IPS DF 6.9 (cell line): ENCODE results near the gene NAA11.

Experiments used
- DNase-seq: peaks from one replicate; pipeline ENCODE4 v3.0.0-alpha.2; 2013; ENCODE audit warnings: low read depth, low spot score
- H3K27ac ChIP-seq: one replicate; pipeline ENCODE4 v1.5.1; 2013; ENCODE audit warnings: low read length, control low read depth
- H3K27me3 ChIP-seq: 2 replicates; pipeline ENCODE4 v1.6.1; 2013; ENCODE audit warnings: mild to moderate bottlenecking, low read length; ENCODE audit not compliant: control insufficient read depth, insufficient read depth
- H3K36me3 ChIP-seq: 2 replicates; pipeline ENCODE4 v1.6.1; 2013; ENCODE audit warnings: low read length; ENCODE audit not compliant: control insufficient read depth, insufficient read depth
- H3K4me1 ChIP-seq: 2 replicates; pipeline ENCODE4 v1.6.1; 2013; ENCODE audit warnings: low read length; ENCODE audit not compliant: control insufficient read depth, insufficient read depth
- H3K4me3 ChIP-seq: 2 replicates; pipeline ENCODE4 v1.5.1; 2013; ENCODE audit warnings: mild to moderate bottlenecking, low read length
- H3K9me3 ChIP-seq: 2 replicates; pipeline ENCODE4 v1.6.1; 2013; ENCODE audit warnings: low read length, inconsistent platforms; ENCODE audit not compliant: control insufficient read depth, insufficient read depth
- WGBS: extraction: QIAGEN DNeasy Blood & Tissue Kit; methylation state at CpG from one replicate; pipeline ENCODE4 v1.1.7; 2013; ENCODE audit warnings: mixed read lengths, missing lambda C conversion rate; ENCODE audit not compliant: insufficient read length, insufficient coverage; 5-methylcytosine and 5-hydroxymethylcytosine counted together

The NAA11 gene

GRCh38 chr4:79325864-79326328, at the start of gene NAA11:
TSS of gene NAA11 (minus strand) at chr4:79326061. CDS start at chr4:79325877, 184 bp downstream.
- H3K4me1 ChIP-seq = no peaks in the 10 kb centered on the region
- no peaks in the 10 kb centered on the region for H3K36me3 ChIP-seq
- no peaks in the 10 kb centered on the region for H3K27me3 ChIP-seq
- DNase-seq = no peak
- no peak within 1 kb of the TSS for H3K27ac ChIP-seq
- H3K4me3 ChIP-seq = no peak within 1 kb of the TSS
- no CpG with 5 or more reads among the region's 19 CpGs for WGBS
- no peaks in the 10 kb centered on the region for H3K9me3 ChIP-seq

- Histone ChIP-seq H3K27me3 (no peaks in the 10 kb centered on the region; the same call in 1 of the 2 replicates), H3K27ac (no peak overlapping the region), H3K4me1 (no peaks in the 10 kb centered on the region), H3K36me3 (no peaks in the 10 kb centered on the region), H3K4me3 (no peak overlapping the region), H3K9me3 (no peaks in the 10 kb centered on the region)
- DNase-seq = no peak
- WGBS = no CpG with 5 or more reads among the region's 2 CpGs
Observed at GRCh38 chr4:79370026-79370425, 44.2 kb upstream of the NAA11 start.

GRCh38 chr4:79367096-79367495, 41.2 kb upstream of the NAA11 start:
- Histone ChIP-seq H3K9me3 (no peaks in the 10 kb centered on the region), H3K27me3 (no peaks in the 10 kb centered on the region; the same call in 1 of the 2 replicates), H3K4me1 (no peaks in the 10 kb centered on the region), H3K36me3 (no peaks in the 10 kb centered on the region), H3K4me3 (no peak overlapping the region), H3K27ac (no peak overlapping the region)
- WGBS = no CpG with 5 or more reads among the region's 2 CpGs
- DNase-seq = no peak

- no peaks in the 10 kb centered on the region for H3K9me3 ChIP-seq
- no peaks in the 10 kb centered on the region; the same call in 1 of the 2 replicates for H3K27me3 ChIP-seq
- DNase-seq = no peak
- H3K4me3 ChIP-seq = no peak overlapping the region
- H3K36me3 ChIP-seq = no peaks in the 10 kb centered on the region
- H3K27ac ChIP-seq = no peak overlapping the region
- H3K4me1 ChIP-seq = no peaks in the 10 kb centered on the region
Observed at GRCh38 chr4:79366422-79366821, 40.6 kb upstream of the NAA11 start.

GRCh38 chr4:79364061-79364460, 38.2 kb upstream of the NAA11 start:
- no peaks in the 10 kb centered on the region for H3K4me1 ChIP-seq
- H3K4me3 ChIP-seq = no peak overlapping the region
- H3K27ac ChIP-seq = no peak overlapping the region
- no peak for DNase-seq
- no CpG with 5 or more reads among the region's 6 CpGs for WGBS
- no peaks in the 10 kb centered on the region for H3K27me3 ChIP-seq
- H3K36me3 ChIP-seq = no peaks in the 10 kb centered on the region
- no peaks in the 10 kb centered on the region for H3K9me3 ChIP-seq

- no peaks in the 10 kb centered on the region for H3K27me3 ChIP-seq
- H3K4me1 ChIP-seq = no peaks in the 10 kb centered on the region
- no peak for DNase-seq
- no peak overlapping the region for H3K27ac ChIP-seq
- no peak overlapping the region for H3K4me3 ChIP-seq
- no peaks in the 10 kb centered on the region for H3K36me3 ChIP-seq
- no CpG with 5 or more reads among the region's 4 CpGs for WGBS
- H3K9me3 ChIP-seq = no peaks in the 10 kb centered on the region
Observed at GRCh38 chr4:79362626-79363025, 36.8 kb upstream of the NAA11 start.

- H3K4me3 ChIP-seq = no peak overlapping the region
- H3K27ac ChIP-seq = no peak overlapping the region
- no peak for DNase-seq
- H3K4me1 ChIP-seq = no peaks in the 10 kb centered on the region
- no peaks in the 10 kb centered on the region for H3K27me3 ChIP-seq
- H3K9me3 ChIP-seq = no peaks in the 10 kb centered on the region
- H3K36me3 ChIP-seq = no peaks in the 10 kb centered on the region
Observed at GRCh38 chr4:79360006-79360405, 34.1 kb upstream of the NAA11 start.

GRCh38 chr4:79358438-79358837, 32.6 kb upstream of the NAA11 start:
- DNase-seq = no peak
- Histone ChIP-seq H3K36me3 (no peaks in the 10 kb centered on the region), H3K27me3 (no peaks in the 10 kb centered on the region), H3K27ac (no peak overlapping the region), H3K9me3 (no peaks in the 10 kb centered on the region), H3K4me3 (no peak overlapping the region), H3K4me1 (no peaks in the 10 kb centered on the region)
- no CpG with 5 or more reads among the region's 1 CpG for WGBS

- H3K36me3 ChIP-seq = no peaks in the 10 kb centered on the region
- no peak for DNase-seq
- H3K4me1 ChIP-seq = no peaks in the 10 kb centered on the region
- WGBS = no CpG with 5 or more reads among the region's 8 CpGs
- H3K27ac ChIP-seq = no peak overlapping the region
- H3K9me3 ChIP-seq = no peaks in the 10 kb centered on the region
- H3K4me3 ChIP-seq = no peak overlapping the region
- no peaks in the 10 kb centered on the region for H3K27me3 ChIP-seq
Observed at GRCh38 chr4:79357365-79357764, 31.5 kb upstream of the NAA11 start.

GRCh38 chr4:79353075-79353474, 27.2 kb upstream of the NAA11 start:
- no peaks in the 10 kb centered on the region for H3K27me3 ChIP-seq
- no peak overlapping the region for H3K27ac ChIP-seq
- H3K4me3 ChIP-seq = no peak overlapping the region
- no peaks in the 10 kb centered on the region for H3K9me3 ChIP-seq
- H3K4me1 ChIP-seq = no peaks in the 10 kb centered on the region
- no CpG with 5 or more reads among the region's 1 CpG for WGBS
- DNase-seq = no peak
- no peaks in the 10 kb centered on the region for H3K36me3 ChIP-seq

GRCh38 chr4:79348405-79348804, 22.5 kb upstream of the NAA11 start:
- H3K4me1 ChIP-seq = no peaks in the 10 kb centered on the region
- WGBS = no CpG with 5 or more reads among the region's 2 CpGs

More at GRCh38 chr4:79348405-79348804, 22.5 kb upstream of the NAA11 start:
- Histone ChIP-seq H3K36me3 (no peaks in the 10 kb centered on the region), H3K27me3 (no peaks in the 10 kb centered on the region), H3K27ac (no peak overlapping the region), H3K9me3 (no peaks in the 10 kb centered on the region), H3K4me3 (no peak overlapping the region)
- no peak for DNase-seq
